Prostate gland (tissue), 2 donors: Measurements from ENCODE around the gene FMNL2.

Source experiments
- POLR2A ChIP-seq: fragments of 450-650 bp; IDR thresholded peaks from one replicate; pipeline ENCODE4 v1.6.1; 2016; ENCODE audit warnings: antibody characterized with exemption, mild to moderate bottlenecking
- TF ChIP-seq, protein P1 (sequence below), 4 experiments: fragments of 200-600 bp in 2 of 4; fragments of 450-650 bp in 2 of 4; sonication (generic) in 2 of 4; IDR thresholded peaks; 1 replicate in 3 of 4; 2 replicates in 1 of 4; pipeline ENCODE4 v1.5.1; 2016 to 2019; ENCODE audit warnings: antibody characterized with exemption in 4 of 4, mild to moderate bottlenecking in 2 of 4, moderate library complexity in 2 of 4

DNA sequence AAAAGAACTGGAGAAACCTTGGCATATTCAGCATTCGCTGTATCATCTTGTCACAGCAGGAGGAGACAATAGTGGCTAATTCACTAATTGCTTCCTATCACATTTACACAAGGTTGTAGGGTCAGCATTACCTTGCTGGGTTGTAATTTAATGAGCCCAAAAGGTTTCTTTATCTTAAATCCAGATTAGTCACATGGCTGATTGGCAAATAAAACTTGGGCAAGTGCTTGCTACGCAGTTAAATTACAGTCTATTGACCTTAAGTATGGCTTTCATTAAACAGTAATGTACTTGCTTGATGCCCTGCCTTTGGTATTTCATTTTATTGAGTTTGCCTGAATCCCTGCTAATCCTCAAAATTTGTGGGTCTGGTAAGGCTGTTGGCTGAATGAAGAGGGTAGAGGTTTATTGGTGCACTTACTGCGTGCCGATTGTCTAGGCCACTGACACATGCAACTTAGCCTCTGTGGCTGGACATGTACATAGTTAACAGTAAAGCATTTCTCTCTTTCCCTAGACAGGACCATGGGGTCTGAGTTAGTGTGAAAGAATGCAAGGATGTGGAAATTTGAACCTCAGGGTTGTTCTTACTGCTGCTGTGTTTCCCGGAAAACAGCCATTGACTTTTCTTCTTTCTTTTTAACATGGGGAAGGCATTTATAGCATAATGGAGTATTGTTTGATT, 34.3 kb downstream of the FMNL2 start:
- TF ChIP-seq, protein P1, sequence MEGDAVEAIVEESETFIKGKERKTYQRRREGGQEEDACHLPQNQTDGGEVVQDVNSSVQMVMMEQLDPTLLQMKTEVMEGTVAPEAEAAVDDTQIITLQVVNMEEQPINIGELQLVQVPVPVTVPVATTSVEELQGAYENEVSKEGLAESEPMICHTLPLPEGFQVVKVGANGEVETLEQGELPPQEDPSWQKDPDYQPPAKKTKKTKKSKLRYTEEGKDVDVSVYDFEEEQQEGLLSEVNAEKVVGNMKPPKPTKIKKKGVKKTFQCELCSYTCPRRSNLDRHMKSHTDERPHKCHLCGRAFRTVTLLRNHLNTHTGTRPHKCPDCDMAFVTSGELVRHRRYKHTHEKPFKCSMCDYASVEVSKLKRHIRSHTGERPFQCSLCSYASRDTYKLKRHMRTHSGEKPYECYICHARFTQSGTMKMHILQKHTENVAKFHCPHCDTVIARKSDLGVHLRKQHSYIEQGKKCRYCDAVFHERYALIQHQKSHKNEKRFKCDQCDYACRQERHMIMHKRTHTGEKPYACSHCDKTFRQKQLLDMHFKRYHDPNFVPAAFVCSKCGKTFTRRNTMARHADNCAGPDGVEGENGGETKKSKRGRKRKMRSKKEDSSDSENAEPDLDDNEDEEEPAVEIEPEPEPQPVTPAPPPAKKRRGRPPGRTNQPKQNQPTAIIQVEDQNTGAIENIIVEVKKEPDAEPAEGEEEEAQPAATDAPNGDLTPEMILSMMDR (IDR thresholded peaks at IDR 0.05): no peak
- TF ChIP-seq POLR2A: no peak
